SKM-1 (cell line): ENCODE data around the gene CRB2.

Source experiments
- DNase-seq: peaks from one replicate; lab custom pipeline; 2025; ENCODE audit not compliant: unreplicated experiment; lab: John Stamatoyannopoulos, UW

CRB2 gene

DNA sequence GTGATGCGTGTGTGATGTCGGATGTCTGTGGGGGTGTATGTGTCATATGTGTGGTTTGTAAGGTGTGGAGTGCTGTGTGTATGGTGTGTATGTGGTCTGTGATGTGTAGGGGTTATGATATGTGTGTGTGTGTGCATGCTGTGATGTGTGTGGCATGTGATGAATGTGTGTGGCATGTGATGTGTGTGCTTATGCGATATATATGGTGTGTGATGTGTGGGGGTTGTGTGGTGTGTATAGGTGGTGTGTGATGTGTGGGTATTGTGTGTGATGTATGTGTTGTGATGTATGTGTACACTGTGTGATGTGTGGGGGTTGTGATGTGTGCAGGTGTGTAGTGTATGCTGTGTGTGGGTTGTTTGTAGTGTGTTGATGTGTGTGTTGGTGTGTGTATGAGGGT, 9.2 kb upstream of the CRB2 start:
- DNase-seq = no peak

DNA sequence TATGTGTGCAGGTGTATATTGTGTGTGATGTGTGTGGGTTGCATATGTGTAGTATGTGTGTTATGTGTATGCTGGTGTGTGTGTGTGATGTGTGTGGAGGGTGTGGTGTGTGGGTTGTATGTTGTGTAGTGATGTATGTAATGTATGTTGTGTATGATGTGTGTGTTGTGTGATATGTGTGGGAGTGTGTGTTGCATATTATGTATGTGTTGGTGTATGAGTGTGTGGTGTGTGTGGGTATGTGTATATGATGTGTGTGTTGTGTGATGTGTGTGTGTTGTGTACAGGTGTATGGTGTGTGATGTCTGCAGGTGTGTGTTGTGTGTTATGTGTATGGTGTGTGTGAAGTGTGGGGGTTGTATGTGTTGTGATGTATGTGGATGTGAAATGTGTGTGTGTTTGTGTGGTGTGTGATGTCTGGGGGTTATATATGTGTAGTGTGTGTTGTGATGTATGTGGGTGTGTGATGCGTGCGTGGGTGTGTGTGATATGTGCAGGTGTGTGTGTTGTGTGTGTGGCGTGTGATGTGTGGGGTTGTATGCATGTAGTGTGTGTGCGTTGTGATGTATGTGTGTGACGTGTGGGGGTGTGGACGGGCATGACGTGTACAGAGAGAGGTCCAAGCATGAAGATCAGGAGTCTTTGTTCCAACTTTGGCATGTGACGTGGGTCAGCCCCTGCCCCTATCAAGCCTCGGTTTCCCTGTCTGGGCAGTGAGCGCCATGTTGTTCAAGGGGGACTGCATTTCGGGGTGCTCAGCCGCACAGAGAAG, 8.5 kb upstream of the CRB2 start:
- no peak for DNase-seq

DNA sequence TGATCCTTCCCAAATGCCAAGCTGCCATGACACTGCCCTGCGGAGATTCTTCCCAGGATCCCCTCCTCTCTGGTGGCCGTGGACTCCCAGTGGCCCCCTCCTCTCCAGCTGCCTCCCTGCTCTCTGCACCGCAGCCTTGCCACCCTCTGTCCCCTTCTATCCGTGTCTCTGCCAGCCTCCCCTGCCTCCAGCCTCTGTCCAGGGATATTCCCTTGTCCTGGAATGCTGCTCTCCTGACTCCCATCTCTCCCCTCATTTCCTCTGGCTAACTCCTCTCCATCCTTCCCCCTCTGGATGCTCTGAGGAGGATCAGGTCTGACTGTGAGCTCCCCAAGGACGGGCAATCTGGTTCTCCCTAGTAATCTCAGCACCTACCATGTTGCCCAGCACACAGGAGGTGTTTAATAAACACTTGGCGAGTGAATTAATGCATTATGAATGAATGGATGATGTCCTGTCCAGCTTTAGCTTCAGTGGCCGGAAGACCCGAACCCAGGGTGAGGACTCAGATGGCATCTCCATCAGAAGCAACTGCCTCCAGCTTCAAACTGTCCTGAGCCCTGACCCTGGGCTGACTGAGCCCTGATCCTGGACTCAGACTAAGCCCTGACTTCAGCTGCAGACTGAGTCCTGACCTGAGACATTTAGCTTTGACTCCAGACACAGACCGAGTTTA, 7.5 kb upstream of the CRB2 start:
- no peak for DNase-seq

DNA sequence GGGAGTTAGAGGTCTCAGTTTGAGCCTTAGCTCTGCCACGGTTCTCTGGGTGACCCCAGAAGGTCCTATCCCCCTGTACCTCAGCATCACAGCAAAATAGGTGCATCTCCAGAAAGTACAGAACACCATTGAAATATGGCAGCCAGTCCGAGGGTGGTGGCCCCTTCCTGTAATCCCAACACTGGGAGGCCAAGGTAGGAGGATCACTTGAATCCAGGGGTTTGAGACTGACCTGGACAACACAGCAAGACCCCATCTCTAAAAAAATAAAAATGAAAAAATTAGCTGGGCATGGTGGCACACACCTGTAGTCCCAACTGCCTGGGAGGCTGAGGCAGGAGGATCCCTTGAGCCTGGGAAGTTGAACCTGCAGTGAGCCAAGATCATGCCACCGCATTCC, 7.0 kb upstream of the CRB2 start:
- DNase-seq = no peak

DNA sequence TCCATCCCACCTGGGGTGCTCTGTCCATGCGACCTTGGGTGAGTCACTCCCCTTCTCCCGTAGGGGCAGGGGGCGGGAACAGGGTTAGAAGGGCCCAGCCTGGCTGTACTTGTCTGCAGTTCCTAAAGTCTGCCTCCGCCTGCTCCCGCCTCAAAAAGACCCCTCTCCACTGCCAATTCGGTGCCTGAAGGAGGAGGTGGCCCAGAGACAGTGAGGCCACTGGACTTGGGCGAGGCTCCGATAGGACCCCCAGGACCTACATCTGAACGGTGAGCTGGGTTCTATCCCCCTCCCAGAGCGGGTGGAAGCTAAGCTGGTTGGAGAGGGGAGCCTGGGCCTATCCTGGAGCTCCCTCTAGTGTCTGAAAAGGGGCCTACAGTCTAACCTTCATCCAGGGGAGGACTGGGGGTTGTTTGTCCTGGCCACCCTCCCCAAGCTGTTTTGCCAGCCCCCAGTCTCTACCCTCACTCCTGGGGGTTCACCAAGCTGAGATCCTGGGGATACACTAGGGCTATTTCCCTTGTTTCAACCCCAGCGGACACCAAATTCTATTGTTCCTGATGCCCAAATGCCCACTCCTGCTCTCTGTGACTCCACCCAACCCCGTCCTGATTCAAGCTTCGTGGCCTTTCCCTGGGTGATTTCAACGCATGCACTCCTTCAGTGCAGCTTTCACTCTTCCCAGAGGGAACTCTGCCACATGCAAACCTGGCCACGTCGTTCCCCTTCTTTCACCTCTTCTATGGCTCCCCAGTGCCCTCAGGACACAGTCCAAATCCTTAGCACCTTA, 6.1 kb upstream of the CRB2 start:
- DNase-seq = peak; percentile 38

DNA sequence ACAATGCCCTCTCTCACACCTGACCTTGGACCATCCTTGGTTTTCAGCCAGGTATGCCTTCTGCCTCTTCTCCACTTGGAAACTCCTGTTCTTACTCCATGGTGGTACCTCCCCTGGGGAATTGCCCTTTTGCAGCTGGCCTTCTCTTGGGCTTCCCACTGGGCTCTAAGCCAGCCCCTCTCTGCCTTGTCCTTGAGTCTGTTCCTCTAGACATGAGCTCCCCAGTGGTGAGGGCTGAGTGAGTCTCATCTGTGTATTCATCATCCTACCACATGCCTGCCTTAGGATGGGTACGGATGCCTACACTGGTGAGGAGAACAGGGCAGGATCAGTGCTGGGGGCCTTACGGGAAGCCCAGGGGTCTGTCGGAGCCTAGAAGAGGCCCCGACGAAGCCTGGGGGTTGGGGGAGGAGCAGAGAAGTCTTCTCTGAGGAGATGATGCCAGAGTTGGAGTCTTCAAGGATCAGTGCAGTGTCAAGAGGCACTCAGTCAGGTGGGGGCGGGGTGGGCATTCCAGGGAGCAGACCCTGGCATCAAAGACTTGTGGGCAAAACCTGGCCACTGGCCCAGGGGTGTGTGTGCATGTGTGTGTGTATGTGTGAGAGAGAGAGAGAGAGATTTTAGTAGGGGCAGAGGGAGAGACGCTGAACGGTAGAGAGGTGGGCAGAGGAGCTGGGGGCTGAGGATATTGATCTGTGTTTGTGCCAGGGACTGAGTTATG, 5.2 kb upstream of the CRB2 start:
- DNase-seq = no peak

DNA sequence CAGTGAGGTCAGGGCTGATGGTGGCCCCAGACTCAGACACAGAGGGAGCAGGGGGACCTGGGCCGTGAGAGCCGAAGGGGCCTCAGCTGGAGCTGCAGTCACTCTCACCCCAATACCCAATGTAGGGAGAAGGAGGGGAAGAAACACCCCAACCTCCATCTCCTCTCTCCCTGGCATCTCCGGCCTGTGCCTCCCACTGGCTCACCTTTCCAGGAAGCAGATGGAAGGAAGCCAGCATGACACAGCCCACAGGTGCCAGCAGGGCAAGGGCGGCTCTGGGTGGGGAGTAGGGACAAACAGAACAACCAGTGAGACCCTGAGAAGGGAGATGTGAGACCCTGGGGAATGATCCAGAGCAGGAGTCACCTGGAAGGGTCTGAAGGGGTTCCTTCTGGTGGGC, 3.0 kb upstream of the CRB2 start:
- no peak for DNase-seq

DNA sequence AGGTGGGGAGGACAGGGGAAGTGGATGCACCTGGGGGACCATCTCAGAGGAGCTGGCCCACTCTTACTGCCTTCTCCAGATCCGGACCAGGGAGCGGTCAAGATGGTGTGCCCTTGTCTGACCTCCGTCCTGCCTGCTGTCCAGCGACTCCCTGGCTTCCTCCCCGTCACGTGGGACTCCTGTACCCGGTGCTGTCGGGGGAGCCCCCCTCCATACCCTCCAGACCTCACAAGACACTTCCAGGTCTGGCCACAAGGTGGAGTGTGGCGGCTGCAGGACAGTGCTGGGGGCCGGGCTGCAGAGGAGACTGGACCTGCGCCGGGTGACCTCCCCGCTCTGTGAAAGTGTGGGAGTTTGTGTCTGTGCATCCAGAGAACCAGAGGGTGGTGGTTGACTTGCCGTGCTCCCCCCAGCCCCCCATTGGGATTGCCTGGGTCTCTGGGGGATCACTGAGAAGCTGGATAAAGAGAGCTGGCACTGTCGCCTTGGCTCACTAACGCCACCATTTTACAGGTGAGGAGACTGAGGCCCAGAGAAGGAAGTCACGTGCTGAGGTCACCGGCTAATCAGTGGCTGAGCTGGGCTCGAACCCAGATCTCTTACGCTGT, 1.9 kb upstream of the CRB2 start:
- DNase-seq = peak; percentile 16

DNA sequence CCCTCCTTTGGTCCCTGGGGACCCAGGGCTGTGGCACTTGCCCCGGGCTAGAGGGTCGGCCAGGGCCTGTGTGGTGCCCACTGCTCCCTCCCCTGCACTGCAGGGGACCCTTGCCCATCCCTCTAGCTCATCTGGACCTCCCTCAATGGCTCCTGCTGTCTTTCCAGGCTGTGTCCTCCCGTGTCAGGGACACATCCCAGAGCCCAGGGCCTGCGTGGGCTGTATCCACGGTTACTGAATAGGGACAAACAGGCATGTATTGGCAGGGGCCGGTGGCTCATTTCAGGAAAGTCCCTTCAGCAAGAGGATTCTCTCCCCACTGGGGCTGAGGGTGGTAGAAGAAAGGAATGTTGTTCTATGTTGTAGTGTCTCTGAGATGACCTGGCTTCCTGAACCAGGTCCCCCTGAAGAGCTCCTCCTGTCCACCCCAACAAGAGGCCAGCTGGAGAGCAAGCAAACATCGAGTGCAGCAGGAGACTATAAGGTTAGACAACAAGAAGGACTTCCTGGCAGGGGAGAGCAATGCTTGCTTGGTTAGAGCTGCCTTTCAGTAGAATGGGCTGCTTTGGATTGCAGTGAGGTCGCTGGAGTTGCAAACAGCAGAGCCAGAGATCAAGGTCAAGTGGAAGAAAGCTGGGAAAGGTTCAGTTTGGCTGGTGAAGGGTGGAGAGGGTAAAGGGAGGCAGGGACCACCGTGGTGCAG, 1.0 kb upstream of the CRB2 start:
- no peak for DNase-seq

DNA sequence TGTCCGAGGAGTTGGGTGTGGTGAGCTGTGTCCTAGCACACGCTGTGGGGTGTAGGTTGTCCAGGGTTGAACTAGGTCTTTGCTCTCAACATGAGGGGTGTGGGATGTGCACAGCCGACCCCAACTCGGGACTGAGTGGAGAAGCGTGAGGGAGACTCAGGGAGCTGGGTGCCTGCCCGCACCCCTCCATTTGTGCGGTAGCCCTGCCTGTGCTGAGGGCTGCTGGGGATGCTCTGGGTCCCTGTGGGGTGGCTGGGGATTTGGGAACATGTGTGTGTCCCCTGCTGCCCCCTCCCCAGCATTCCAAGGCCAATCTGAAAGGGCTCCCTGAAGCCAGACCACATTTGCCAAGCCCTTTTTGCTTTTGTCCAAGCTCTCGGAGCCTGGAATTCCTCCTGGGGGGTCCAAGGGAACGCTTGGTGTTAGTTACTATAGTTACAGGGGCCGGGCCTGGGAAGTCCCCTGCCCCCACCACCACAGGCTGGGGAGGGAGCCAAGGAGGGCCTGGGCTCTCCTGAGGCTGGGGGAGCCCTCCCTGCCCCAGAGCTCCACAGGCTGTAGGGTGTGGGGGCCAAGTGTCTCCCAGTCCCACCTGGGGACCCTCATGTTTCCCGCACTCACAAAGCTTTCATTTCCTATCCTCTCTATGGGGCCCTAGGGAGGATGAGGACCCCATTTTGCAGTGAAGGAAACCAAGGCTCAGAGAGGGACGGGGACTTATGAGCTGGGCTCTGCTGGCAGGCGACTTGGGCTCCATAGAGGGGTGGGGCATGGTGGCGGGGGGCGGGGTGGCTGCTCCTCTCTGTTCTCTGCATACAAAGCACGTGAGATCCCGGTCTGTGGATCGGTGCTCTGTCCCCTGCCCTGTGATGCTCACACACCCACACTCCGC, 1.1 kb downstream of the CRB2 start:
- no peak for DNase-seq

DNA sequence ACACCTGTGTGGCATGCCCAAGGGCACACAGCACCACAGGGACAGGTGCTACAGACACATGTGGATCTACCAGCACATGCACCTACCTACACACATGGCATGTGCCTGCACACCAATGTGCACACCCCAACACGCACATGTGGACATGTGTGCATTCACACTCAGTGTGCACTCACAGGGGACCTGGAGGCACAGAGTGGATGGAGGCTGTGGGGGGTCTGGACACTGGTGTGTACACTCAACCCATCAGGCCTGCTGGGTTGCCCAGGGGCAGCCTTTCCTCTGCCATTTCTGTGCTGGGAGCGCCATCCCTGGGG, 1.7 kb downstream of the CRB2 start:
- DNase-seq = no peak

DNA sequence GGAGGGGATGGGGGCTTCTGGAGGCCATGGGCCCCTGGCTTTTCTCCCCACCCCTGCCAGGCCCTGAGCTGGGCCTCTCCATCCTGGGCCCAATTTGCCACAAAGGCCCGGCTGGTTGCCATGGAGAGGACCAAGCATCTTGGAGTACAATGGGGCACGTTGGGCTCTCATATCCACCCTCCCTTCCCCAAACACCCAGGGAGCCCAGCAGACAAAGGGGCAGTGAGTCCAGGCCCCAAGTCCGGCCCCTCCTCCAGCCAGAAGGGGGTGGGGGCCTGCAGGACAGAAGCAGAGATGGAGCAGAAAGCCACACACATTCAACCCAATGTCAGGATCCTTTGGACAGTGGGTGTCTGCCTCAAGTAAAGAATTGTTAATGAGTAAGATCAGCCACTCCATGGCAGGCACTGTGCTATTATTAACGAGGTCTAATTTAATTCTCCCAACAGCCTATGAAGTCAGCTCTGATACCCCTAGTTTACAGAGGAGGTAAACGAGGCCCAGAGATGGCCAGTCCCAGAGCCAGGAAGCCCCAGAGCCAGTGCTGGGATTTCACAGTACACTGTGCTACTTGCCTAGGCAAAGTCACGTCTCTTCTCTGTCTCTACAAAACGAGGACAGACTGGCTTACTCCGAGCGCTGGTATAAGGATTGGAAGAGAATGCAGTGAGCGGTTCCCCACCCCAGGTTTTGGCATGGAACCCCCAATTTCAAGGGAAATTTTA, 2.3 kb downstream of the CRB2 start:
- no peak for DNase-seq

DNA sequence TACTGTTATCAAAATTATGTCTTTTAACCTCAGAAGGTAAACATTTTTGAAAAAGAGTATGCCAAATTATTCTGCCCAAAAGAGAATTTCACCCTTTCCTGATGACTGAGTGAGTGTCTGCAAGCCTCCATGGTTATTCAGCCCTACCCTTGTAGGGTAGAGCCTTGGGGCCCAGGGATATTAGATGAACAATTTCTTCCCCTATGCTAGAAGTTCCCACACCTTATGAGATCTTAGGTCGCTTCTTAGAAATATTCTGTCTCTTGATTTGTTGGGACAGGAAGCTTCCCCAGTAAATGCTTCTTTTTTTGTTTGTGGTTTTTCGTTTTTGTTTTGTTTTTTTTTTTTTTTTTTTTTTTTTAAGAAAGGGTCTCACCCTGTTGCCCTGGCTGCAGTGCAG, 3.1 kb downstream of the CRB2 start:
- DNase-seq = no peak

DNA sequence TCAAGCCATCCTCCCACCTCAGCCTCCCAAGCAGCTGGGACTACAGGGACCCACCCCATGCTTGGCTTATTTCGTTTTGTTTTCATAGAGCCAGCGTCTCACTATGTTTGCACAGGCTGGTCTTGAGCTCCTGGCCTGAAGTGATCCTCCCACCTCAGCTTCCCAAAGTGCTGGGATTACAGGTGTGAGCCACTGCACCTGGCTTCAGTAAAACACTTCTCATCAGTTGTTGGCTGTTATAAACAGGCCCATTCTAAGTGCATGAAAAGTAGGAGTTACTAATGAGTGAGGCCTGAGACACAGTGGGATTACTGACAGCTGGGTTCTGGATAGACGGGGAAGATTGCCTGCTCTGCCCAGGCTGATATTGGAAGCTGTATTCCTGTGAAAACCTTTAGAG, 3.5 kb downstream of the CRB2 start:
- DNase-seq = no peak

DNA sequence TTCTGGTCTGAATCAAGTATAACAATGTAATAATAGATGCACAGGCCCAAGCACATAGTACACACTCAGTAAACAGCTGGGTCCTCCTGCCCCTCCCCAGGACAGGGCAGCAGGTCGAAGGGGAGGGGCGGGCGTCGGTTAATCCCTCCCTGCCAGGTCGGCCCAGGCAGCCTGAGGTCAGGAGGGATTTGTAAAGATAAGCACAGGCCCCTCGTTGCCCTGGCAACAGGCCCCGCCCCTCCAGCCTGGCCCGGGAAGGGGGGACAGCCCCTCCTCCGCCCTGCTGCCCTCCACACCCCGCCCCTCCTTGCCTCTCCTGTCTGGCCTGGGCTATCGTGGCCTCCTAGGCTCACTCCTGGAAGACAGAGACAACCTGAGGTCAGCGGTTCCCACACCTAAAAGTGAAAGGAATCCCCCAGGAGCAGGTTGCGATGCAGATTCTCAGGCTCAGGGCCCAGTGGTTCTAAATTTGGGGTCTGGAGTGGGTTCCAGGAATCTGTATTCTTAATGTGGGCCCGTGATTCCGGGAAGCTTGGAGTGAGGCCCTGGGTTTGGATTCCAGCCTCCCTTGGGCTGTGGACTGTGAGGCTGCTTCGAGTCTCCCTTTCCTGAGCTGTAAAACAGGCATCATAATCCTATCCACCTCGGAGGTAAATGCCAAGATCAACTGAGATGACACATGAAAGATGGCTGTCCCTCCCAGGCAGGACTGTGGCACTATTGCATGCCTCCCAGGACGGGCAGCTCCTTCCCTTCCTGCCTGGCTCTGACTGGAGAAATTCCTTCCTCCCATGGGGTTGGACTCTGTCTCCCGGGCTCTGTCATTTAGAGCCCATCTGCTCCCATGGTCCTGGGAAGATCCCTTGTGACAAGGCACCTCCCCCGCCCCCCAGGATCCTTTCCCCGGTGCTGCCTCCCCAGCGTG, 4.4 kb downstream of the CRB2 start:
- DNase-seq = no peak

DNA sequence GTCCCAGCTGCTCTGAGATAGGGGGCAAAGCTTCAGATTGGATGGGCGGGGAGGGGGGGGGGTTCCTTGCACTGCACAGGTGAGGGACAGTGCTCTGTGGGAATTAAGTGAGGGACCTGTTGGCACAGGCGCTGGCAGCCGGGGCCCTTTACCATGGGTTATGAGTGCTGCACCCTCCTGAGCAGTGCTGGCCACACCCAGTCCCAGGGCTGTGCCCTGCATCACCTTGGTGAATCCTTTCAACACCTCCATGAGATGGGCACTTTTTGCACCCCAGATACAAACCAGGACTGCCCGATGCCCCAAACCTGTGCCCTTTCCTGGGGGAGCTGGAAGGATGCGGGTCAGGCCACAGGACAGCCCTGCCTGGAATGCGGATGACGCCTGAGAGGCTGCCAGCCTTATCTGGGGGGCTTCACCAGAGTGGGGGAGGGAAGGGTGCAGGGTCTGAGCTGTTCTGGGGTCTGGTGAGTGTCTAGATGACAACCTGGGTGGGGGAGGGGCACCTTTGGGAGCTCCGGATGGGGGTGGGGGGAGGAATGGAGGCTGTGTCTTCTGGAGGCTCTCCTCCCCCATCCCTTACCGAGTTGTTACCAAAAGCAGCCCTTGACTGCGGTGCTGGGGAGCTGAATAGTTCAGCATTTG, 5.2 kb downstream of the CRB2 start:
- no peak for DNase-seq

DNA sequence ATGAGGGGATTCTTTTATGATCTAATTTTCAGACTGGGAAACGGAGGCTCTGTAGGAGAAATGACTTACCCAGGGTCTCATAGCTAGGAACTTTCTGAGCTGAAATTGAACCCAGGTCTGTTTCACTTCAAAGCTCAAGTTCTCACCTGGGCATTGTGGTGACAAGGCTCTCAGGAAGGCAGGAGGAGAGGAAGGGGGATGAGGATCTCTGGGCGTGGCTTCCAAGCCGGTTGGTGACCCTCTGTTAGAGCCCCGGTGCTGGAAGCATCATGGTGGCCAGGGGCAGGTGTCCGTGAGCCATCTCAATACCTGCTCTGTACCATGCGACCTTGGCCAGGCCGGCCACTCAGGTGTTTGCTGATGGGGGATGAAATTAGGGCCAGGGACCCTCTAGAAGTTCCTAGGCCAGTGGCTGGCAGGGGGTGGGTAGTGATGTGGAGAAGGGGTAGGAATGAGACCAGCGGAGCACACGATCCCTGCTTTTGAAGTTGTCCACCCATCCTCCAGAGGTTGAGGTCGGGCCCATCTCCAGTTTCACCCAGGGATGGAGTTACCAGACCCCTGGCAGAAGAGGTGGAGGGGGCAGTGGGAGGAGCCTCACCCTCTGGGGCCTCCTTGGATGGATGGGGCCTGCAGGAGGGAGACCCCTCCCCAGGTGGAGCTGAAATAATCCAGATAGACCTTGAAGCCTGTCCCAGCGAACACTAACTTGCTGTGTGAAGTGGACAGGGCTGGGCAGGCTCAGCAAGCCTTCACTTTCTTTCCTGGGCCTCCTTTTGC, 5.9 kb downstream of the CRB2 start:
- DNase-seq = no peak
